HG02970 (cell line): ENCODE data around the gene ABR.
"Not testable (repeated sequence)": the region's sequence is repeated elsewhere in the genome, so short reads cannot be mapped to it uniquely, and the experiment has no call there.

Source experiments
- ATAC-seq: cut with Tn5 transposase; IDR thresholded peaks from one replicate; pipeline ENCODE4 v1.9.1; 2021; ENCODE audit warnings: mild to moderate bottlenecking, moderate library complexity, moderate number of reproducible peaks; ENCODE audit not compliant: unreplicated experiment, low FRiP score

Gene ABR

GRCh38 chr17:976312-976711, 203.5 kb downstream of the ABR start:
- no peak for ATAC-seq

GRCh38 chr17:975371-975915, 204.3 kb downstream of the ABR start:
- no peak for ATAC-seq

- ATAC-seq = not testable (repeated sequence)
These were observed 205.0 kb downstream of the ABR start for GRCh38 chr17:974778-975177.

- no peak for ATAC-seq
These were observed 206.7 kb downstream of the ABR start for GRCh38 chr17:973053-973452.

- not testable (repeated sequence) for ATAC-seq
These were observed 207.9 kb downstream of the ABR start for GRCh38 chr17:971861-972260.

- no peak for ATAC-seq
These were observed 209.4 kb downstream of the ABR start for GRCh38 chr17:970364-970763.

GRCh38 chr17:969811-970355, 209.9 kb downstream of the ABR start:
- no peak for ATAC-seq

GRCh38 chr17:968812-969730, 210.7 kb downstream of the ABR start:
- no peak for ATAC-seq

- ATAC-seq = no peak
These were observed 212.7 kb downstream of the ABR start for GRCh38 chr17:967122-967521.

GRCh38 chr17:965311-965989, 214.3 kb downstream of the ABR start:
- ATAC-seq = no peak

- no peak for ATAC-seq
These were observed 214.9 kb downstream of the ABR start for GRCh38 chr17:964876-965275.

GRCh38 chr17:962670-963069, 217.1 kb downstream of the ABR start:
- ATAC-seq = no peak

GRCh38 chr17:962166-962565, 217.6 kb downstream of the ABR start:
- ATAC-seq = no peak

- no peak for ATAC-seq
These were observed 220.9 kb downstream of the ABR start for GRCh38 chr17:958712-959451.

GRCh38 chr17:957856-958421, 221.8 kb downstream of the ABR start:
- no peak for ATAC-seq

- ATAC-seq = no peak
These were observed 222.9 kb downstream of the ABR start for GRCh38 chr17:956905-957304.

GRCh38 chr17:954431-955164, 225.2 kb downstream of the ABR start:
- no peak for ATAC-seq

GRCh38 chr17:953767-954166, 226.0 kb downstream of the ABR start:
- no peak for ATAC-seq
